Bladder microvascular endothelial cell (primary cell): ENCODE results near the gene BCKDHB. TPM values are rescaled to one million over a fixed set of nuclear protein-coding genes. Genes with fewer than 3 reads are reported as not detected.

Experiments used
- total RNA-seq: library from RNA; depleted of rRNA; stranded (reverse); fragments of >200 nt; gene quantifications from 2 replicates; pipeline ENCODE4 v1.2.3, GENCODE V29; 2014

Gene BCKDHB
- total RNA-seq = 4.5 and 10.7 TPM in 2 replicates

GRCh38 chr6:80106418-80107235 is at the start of gene BCKDHB:
Gene BCKDHB (plus strand): TSS chr6:80106671. CDS start chr6:80106694, 23 bp downstream.

Other genes starting within 250 kb of the BCKDHB start
- 0.49 and 0.63 TPM in 2 replicates for gene ELOVL4, start 159.1 kb upstream of the BCKDHB start, total RNA-seq
- gene TTK, start 102.0 kb upstream of the BCKDHB start, total RNA-seq = 12.1 and 18.1 TPM in 2 replicates